Astrocyte of the cerebellum (primary cell): Measurements from ENCODE around the gene GLI1.

ENCODE experiments used
- DNase-seq: peaks from one replicate; pipeline ENCODE4 v3.0.0-alpha.2; 2011; ENCODE audit warnings: low read depth
- H3K4me3 ChIP-seq: 2 replicates; pipeline ENCODE4 v1.5.1; 2011; ENCODE audit warnings: mild to moderate bottlenecking, low read depth, low read length, moderate library complexity
- CTCF ChIP-seq: IDR thresholded peaks from 2 replicates; pipeline ENCODE4 v1.5.1; 2012; ENCODE audit warnings: low read length, low read depth, moderate library complexity, mild to moderate bottlenecking; ENCODE audit errors: missing control alignments
- in situ Hi-C: cut with HindIII; loops from 2 replicates; pipeline ENCODE4 v1.10.0; 2017; ENCODE audit warnings: low sequenced_read_pairs

GLI1 gene

GRCh38 chr12:57459055-57459749 lies 383 bp upstream of the GLI1 start:
- H3K4me3 ChIP-seq = peak overlapping the region; percentile 51
- DNase-seq = peak; percentile 94
- in situ Hi-C loops = loop anchor here (25.0 kb wide), 1 partner anchor 147 kb away; no protein-coding TSS in a partner anchor
- TF ChIP-seq CTCF = peak; percentile 87

GRCh38 chr12:57460468-57460784 lies 841 bp downstream of the GLI1 start:
- no peak for DNase-seq
- peak overlapping the region; percentile 51 for H3K4me3 ChIP-seq
- in situ Hi-C loops = loop anchor here (25.0 kb wide), 1 partner anchor 148 kb away; no protein-coding TSS in a partner anchor
- no peak for TF ChIP-seq CTCF

GRCh38 chr12:57460841-57461275 lies 1.3 kb downstream of the GLI1 start:
- in situ Hi-C loops = loop anchor here (25.0 kb wide), 1 partner anchor 149 kb away; no protein-coding TSS in a partner anchor
- peak overlapping the region; percentile 51 for H3K4me3 ChIP-seq
- no peak for TF ChIP-seq CTCF
- DNase-seq = no peak

GRCh38 chr12:57461276-57461916 lies 1.8 kb downstream of the GLI1 start:
- in situ Hi-C loops = loop anchor here (25.0 kb wide), 1 partner anchor 149 kb away; no protein-coding TSS in a partner anchor
- no peak for TF ChIP-seq CTCF
- H3K4me3 ChIP-seq = peak overlapping the region; percentile 51
- DNase-seq = no peak

GRCh38 chr12:57461917-57462250 lies 2.3 kb downstream of the GLI1 start:
- H3K4me3 ChIP-seq = peak overlapping the region; percentile 51
- TF ChIP-seq CTCF = no peak
- DNase-seq = no peak
- in situ Hi-C loops = loop anchor here (25.0 kb wide), 1 partner anchor 150 kb away; no protein-coding TSS in a partner anchor

- peak; percentile 96 for TF ChIP-seq CTCF
- peak overlapping the region; percentile 51 for H3K4me3 ChIP-seq
- in situ Hi-C loops = loop anchor here (25.0 kb wide), 1 partner anchor 150 kb away; no protein-coding TSS in a partner anchor
- peak; percentile 66 for DNase-seq
These were observed 2.8 kb downstream of the GLI1 start for GRCh38 chr12:57462251-57462911.
